HG03354 (cell line): Measurements from ENCODE around the gene CLN3.
"Not testable (repeated sequence)": the region's sequence is repeated elsewhere in the genome, so short reads cannot be mapped to it uniquely, and the experiment has no call there.

ENCODE experiments used
- ATAC-seq: cut with Tn5 transposase; IDR thresholded peaks from one replicate; pipeline ENCODE4 v1.9.1; 2021; ENCODE audit warnings: mild to moderate bottlenecking; ENCODE audit not compliant: unreplicated experiment, poor library complexity, severe bottlenecking

CLN3 gene

DNA sequence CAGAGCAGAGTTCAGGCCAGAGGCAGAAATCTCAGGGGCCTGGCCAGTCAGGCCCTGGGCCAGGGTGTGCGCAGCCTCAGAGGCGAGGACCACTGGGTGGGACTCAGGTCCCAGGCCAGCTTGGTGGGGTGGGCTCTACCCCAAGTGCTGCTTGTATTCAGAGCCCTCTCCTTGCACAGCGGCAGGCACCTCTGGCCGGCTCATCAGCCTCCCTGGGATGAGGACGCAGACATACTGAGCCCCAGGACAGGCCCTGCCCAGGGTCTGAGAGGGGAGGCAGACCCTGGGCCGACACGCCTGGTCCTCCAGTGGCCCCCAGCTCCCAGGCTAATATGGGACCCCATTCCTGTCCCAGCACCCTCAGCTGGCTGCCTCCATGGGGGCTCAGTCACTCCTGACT is 22.4 kb upstream of the CLN3 start:
- no peak for ATAC-seq

- no peak for ATAC-seq
Observed at GRCh38 chr16:28513484-28514181, 21.8 kb upstream of the CLN3 start.

GRCh38 chr16:28511801-28512789 is 20.2 kb upstream of the CLN3 start:
- ATAC-seq, result no peak

GRCh38 chr16:28511031-28511430 is 19.2 kb upstream of the CLN3 start:
- ATAC-seq, result no peak

DNA sequence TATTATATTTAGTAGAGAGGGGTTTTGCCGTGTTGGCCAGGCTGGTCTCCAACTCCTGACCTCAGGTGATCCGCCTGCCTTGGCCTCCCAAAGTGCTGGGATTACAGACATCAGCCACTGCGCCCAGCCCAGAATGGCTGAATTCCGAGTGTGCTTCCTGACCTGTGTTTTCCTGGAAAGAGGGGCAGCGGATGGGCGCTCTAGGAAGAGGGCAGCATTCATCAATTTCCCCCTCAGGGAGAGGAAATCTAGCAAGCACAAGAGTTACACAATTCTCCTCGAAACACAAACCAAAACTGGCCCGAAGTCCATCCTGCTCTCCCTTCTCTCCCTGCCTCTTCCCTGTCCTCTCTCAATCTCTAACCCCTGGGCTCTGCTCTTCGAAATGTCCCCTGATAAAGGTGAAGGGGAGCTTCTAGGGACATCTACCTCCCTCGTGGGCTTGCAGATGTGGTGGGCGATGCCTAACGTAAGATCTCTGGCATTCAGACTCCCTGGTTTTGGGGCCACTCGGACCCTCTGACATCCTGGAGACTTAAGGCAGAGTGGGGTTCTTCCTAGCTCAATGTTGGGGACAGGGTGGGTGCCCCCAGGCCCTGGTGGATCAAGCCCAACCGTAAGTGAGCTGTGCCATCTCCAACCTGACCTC is 13.7 kb upstream of the CLN3 start:
- ATAC-seq, result no peak

DNA sequence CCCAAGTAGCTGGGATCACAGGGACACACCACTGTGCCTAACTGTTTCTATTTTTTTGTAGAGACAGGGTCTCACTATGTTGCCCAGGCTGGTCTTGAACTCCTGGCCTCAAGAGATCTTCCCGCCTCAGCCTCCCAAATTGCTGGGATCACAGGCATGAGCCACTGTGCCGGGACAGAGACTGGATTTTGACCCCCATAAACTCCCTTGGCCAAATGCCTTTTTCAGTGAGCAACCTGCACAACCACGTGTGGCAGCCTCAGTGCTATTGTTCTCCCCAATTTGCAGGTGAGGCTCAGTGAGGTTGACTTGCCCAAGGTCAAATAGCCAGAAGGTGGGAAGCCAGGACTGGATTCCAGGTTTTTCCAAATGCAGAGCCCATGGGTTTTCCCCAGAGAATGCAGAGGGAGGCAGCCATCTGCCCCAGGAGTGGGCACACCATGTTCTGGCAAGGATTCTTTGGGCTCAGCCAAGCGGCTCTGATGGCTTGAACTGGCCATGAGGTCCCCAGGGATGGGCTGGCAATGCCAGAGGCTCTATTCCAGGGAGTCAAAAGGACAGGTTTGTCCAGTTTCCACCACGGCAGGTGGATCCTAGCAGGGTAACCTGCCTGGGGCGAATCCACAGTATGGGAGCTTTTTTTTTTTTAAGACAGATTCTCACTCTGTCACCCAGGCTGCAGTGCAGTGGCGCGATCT is 13.0 kb upstream of the CLN3 start:
- no peak for ATAC-seq

GRCh38 chr16:28503470-28504259 is 11.8 kb upstream of the CLN3 start:
- ATAC-seq, result no peak

- ATAC-seq, result no peak
Observed at GRCh38 chr16:28502290-28502689, 10.4 kb upstream of the CLN3 start.

DNA sequence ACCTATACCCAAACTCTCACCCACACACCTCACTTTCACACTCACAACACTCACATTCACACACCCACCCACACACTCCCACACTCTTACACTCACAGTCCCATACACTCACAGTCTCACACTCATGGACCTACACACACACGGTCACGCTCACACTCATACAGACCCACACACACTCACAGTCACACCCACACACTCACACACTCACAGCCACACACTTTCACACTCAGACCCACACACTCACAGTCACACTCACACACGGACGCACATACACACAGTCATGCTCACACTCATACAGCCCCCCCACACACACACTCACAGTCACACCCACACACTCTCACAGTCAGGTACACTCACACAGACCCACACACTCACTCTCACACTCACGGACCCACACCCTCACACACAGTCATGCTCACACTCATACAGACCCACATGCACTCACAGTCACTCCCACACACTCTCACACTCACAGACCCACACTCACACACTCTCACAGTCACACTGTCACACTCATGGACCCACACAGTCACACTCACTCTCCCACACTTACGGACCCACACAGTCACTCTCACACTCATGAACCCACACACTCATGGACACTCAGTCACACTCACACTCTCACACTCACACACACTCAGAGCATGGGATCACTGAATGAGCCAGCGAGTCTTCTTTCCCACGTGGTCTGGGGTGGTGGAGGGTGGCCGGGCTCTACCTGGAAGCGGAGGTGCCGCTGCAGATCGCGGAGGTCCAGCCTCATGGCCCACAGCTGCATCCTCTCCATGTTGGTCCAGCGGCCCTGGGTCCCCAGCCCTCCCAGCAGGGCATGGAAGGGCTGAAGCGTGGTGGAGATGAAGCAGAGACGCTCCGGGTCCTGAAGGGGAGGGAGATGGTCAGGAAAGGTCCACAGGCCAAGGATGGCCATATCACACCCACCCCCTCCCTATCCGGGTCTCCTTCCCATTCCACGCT is 9.7 kb upstream of the CLN3 start:
- no peak for ATAC-seq

DNA sequence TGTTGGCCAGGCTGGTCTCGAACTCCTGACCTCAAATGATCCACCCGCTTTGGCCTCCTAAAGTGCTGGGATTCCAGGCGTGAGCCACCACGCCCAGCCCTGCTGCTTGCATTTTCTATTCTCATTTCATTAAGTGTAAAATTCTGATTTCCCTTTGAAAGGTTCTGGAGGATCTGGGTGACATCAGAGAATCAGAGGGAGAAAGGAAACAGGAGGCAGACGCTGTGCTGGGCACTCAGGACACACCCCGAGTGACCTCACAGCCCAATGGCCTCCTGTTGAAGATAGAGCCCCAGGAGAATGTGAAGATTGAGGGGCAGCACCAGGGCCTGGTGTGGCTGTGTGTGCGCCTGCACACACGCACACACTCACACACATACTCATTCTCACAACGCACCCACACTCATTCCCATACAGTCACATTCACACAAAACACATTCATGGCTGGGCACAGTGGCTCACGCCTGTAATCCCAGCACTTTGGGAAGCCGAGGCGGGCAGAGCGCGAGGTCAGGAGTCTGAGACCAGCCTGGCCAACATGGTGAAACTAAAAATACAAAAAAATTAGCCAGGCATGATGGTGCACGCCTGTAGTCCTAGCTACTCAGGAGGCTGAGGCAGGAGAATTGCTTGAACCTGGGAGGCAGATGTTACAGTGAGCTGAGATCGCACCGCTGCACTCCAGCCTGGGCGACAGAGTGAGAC is 8.8 kb upstream of the CLN3 start:
- not testable (repeated sequence) for ATAC-seq

DNA sequence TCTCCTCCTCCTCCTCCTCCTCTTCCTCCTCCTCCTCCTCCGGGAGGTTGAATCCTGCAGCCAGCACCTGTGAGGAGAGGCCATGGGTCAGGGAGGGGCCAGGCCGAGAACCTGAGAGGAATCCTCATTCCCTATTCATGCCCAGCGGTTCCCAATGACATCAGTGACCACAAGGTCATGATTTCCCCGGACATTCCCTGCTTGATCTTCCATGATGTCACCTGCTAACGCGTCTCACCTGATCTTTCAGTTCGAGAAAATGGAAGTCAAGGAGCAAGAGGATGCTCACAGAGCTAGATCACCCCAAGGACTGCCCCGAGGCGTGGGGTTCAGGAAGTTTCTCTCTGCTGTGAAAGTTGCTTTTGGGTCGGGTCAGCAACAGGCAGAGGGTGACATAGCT is 8.0 kb upstream of the CLN3 start:
- ATAC-seq, result no peak

DNA sequence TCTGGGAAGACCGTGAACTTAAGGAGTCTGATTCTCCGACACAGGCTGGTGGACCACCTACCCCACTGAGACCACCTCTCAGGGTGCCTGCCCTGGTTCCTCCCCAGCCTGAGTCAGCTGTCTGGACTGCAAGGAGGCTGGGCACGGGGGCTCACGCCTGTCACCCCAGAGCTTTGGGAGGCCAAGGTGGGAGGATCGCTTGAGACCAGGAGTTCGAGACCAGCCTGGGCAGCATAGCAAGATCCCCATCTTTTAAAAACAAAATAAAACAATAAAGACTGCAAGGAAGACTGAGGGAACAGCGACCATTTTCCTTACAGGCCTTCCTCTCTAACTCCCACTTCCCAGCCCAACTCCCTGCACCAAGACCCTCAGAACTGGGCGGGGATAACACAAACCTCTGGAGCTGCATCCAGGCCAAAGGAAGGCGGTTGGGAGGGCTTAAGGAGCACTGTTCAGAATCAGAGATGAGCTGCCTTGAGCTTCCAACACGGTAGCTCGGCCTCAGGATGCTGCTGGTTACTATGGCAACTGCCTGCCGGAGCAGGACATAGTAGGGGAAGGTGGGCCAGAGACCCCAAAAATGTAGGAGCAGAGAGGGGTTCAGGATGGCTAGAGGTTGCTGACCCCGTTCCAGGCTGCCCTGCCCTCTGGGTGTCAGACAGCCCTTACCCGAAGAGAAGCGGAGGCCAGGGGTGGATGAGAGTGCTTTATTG is 7.0 kb upstream of the CLN3 start:
- ATAC-seq, result no peak

DNA sequence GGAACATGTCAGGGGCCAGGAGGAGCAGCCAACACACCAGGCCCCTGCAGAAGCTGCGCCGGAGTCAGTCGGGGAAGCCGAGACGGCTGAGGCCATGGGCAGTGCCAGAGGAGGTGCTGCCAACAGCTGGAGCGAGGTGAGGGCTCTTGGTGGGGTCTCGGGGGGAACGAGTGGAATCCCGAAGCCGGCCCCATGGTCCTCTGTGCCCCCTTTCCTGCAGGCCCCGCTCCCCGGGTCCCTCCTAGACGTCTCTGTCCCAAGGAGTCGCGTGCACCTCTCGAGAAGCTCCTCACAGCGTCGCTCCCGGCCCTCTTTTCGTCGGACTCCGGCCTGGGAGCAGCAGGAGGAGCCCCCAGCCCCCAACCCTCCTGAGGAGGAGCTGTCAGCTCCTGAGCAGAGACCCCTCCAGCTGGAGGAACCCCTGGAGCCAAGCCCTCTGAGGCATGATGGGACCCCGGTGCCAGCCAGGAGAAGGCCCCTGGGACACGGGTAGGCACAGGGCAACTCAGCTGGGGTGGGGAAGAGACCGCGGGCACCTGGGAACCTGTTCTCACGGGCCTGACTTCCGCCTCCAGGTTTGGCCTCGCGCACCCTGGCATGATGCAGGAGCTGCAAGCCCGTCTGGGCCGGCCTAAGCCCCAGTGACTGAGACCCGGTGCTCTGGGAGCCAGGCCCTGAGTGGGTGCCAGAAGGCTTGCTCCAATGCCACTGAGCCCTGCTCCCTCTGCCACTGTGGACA is 6.2 kb upstream of the CLN3 start:
- no peak for ATAC-seq

DNA sequence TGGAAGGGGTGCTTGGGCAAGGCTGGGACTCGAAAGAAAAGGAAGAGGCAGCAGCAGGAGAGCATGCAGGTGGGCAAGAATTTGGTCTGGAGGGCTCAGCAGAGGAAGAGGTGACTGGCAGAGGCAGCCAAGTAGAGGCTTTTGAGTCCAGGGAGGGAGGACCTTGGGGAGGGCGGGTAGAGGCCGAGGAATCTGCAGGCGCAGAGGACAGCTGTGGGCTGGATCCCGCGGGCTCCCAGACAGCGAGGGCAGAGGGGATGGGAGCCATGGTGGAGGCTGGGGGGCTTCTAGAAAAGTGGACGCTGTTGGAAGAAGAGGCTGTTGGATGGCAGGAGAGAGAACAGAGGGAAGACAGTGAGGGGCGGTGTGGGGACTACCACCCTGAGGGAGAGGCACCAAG is 5.5 kb upstream of the CLN3 start:
- no peak for ATAC-seq

- no peak for ATAC-seq
Observed at GRCh38 chr16:28496844-28497243, 5.0 kb upstream of the CLN3 start.
